Measurements from ENCODE around the gene TBC1D9.

The TBC1D9 gene

GRCh38 chr4:140719686-140720085, 36.5 kb downstream of the TBC1D9 start:
- DNase-seq = no peak

GRCh38 chr4:140719022-140719421, 37.2 kb downstream of the TBC1D9 start:
- DNase-seq = no peak

GRCh38 chr4:140718241-140718952, 37.8 kb downstream of the TBC1D9 start:
- DNase-seq = no peak

- no peak for DNase-seq
Measured at GRCh38 chr4:140717313-140717712, 38.9 kb downstream of the TBC1D9 start.

- DNase-seq = no peak
Measured at GRCh38 chr4:140715119-140715518, 41.1 kb downstream of the TBC1D9 start.

GRCh38 chr4:140711910-140712309, 44.3 kb downstream of the TBC1D9 start:
- DNase-seq = no peak

GRCh38 chr4:140710908-140711622, 45.1 kb downstream of the TBC1D9 start:
- DNase-seq = no peak

- no peak for DNase-seq
Measured at GRCh38 chr4:140707325-140707724, 48.9 kb downstream of the TBC1D9 start.

GRCh38 chr4:140706665-140707064, 49.5 kb downstream of the TBC1D9 start:
- DNase-seq = no peak

- no peak for DNase-seq
Measured at GRCh38 chr4:140706276-140706625, 49.9 kb downstream of the TBC1D9 start.

- no peak for DNase-seq
Measured at GRCh38 chr4:140705625-140706275, 50.4 kb downstream of the TBC1D9 start.

GRCh38 chr4:140704964-140705363, 51.2 kb downstream of the TBC1D9 start:
- no peak for DNase-seq

- no peak for DNase-seq
Measured at GRCh38 chr4:140704392-140704960, 51.7 kb downstream of the TBC1D9 start.

- no peak for DNase-seq
Measured at GRCh38 chr4:140703463-140703862, 52.7 kb downstream of the TBC1D9 start.

- DNase-seq = no peak
Measured at GRCh38 chr4:140702096-140702757, 54.0 kb downstream of the TBC1D9 start.

GRCh38 chr4:140701071-140701470, 55.1 kb downstream of the TBC1D9 start:
- DNase-seq = no peak

GRCh38 chr4:140697709-140698560, 58.2 kb downstream of the TBC1D9 start:
- no peak for DNase-seq

- no peak for DNase-seq
Measured at GRCh38 chr4:140695483-140695882, 60.7 kb downstream of the TBC1D9 start.

- no peak for DNase-seq
Measured at GRCh38 chr4:140693562-140693961, 62.6 kb downstream of the TBC1D9 start.

- no peak for DNase-seq
Measured at GRCh38 chr4:140691369-140691768, 64.8 kb downstream of the TBC1D9 start.

- no peak for DNase-seq
Measured at GRCh38 chr4:140690093-140690492, 66.1 kb downstream of the TBC1D9 start.

- no peak for DNase-seq
Measured at GRCh38 chr4:140689623-140690022, 66.6 kb downstream of the TBC1D9 start.
